Stimulated activated CD8-positive, alpha-beta memory T cell treated with anti-CD3 and anti-CD28 coated beads, Interleukin-15, amount 100 ng/mL, for 1 hour (primary cell): ENCODE results near the gene PAK1IP1.
"Not testable (repeated sequence)": the region's sequence is repeated elsewhere in the genome, so short reads cannot be mapped to it uniquely, and the experiment has no call there.

ENCODE experiments used
- DNase-seq: peaks from one replicate; pipeline ENCODE4 v3.0.0-alpha.2; 2020; ENCODE audit warnings: low read depth

The PAK1IP1 gene

DNA sequence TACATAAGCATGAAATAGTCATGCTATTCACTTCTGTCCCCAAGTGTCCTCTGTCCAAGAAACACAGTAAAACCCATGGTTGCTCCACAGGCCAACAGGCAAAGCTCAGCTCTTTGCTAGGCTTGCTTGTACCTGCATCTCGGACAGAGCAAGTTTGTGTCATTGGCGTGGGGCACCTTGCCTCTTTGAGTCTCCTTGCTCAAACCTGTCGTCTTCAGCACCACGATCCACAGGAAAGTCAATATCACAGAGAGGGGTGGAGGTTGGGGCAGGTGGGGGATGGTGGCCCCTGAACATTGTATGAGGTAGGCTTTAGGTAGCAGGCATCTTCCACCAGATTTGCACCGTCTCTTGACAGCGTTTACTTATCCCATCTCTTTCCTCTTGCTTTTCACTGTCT is 48.7 kb downstream of the PAK1IP1 start:
- no peak for DNase-seq

DNA sequence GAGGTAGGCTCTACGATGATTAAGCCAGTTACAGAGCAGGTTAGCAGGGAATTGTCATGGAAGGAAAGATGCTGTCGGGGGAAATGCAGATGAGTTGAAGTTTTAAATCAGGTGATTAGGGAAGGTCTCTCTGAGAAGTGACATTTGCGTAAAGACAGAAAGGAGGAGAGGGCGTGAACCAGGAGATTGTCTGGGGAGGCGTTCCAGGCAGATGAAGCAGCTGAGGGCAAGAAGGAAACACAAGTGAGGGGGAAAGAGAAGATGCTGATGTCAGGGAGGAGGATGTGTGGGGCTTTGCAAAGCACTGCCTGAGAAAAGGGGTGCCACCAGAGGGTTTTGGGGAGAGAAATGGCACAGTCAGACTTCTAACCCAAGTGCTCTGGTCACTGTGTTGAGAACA is 50.3 kb downstream of the PAK1IP1 start:
- DNase-seq, result no peak

DNA sequence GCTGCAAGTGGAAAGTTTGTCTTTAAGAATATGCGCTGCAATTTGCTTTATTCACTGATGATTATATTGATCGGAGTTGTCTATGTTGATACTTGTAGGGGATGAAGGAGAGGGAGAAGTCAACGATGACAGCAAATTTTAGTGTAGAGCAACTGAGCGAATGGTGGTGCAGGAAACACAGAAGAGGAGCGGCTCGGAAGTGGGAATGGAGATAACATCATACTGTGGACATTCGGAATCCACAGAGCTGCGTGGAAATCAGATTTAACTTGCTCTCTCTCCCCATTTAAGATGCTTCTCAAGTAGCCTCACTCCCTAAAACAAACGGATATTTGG is 52.1 kb downstream of the PAK1IP1 start:
- no peak for DNase-seq

DNA sequence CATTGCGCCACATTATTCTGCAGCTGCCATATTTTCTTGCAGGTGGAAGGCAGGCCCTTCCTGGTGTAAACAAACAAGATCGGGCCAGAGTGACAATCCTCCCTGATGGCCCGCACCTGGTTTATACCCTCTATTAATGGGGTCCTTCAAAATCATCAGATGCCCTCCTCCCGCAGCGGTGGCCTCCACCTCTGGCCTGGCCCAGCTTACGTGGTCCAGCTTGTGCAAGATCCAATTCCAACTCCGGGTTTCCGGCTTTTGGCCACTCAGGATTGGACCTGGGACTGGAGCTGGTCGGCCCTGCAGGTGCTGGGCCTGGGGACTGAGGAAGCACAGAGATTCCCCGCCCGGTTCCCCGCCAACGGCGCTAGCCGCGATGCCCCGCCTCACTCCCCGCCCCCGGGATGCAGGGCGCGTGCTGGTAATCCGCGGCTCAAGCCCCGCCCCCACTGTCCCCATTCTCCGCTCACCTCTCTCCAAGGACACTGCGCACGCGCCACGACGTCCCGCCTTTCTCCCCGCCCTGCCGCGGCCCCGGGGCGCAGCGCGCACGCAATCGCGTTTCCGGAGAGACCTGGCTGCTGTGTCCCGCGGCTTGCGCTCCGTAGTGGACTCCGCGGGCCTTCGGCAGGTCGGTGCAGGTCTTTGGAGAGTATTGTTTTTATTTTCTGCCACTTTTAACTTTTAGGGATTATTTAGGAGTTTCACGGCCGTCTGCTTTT is 52.6 kb downstream of the PAK1IP1 start, which contains the start of gene TMEM14B:
Gene TMEM14B, plus strand, starts transcription at position 555 of the 722 bp plus-strand sequence. CDS start 1,441 bp downstream, outside the sequence.
- DNase-seq, result peak; percentile 99

DNA sequence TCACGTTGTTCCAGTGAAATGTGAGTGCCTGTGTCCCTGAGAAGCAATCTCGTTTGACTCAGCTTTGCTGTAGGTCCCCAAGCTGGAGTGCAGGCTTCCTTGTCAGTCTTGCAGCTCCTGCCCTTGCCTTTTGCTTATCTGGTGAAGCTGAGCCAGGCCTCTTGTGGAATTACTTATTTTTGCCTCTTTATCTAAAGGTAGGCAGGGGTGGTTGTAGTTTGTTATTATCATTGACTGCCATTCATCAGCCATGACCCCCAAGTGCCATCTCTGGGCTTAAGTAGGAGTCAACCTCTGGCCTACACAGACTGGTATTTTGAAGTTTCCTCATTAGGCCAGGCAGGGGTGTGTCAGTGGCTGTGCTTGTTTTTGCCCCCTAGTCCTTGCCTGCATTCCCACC is 55.0 kb downstream of the PAK1IP1 start:
- no peak for DNase-seq

DNA sequence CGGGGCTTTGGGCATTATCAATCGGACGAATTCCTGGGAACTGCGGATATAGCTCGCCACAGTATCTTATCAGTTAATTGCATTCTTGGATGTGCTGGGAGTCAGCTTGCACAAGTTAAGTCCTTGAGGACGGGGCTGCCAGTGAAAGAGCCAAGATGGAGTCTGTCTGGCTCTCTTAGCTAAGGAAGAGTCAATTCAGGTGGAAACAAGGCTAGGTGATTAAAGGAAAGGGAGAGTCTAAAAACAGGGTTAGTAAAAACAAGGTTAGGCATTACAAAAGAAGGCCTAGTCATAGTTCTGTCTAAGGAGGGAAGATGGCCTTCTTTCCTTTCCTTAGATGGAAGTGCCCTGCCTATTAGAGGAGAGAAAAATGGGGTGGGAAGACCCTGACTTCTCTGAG is 55.8 kb downstream of the PAK1IP1 start:
- not testable (repeated sequence) for DNase-seq

DNA sequence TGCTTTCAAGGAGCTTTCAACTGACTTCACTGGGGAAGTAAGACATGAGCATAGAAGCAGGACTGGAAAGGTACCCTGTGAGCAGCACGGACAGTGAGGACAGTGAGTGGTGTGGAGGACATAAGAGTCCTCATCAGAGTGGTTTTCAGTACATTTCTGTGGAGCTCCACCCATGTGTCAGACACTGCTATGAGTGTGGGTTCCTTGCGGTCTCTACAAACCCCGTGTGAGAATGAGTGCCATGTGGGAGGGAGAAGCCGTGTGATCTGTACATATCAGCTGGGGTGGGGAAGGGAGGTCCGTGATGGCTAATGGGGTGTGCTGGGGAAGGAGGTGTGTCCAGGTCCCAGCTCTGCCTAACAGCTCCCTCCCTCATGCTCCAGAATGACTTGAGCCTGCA is 57.0 kb downstream of the PAK1IP1 start:
- not testable (repeated sequence) for DNase-seq

DNA sequence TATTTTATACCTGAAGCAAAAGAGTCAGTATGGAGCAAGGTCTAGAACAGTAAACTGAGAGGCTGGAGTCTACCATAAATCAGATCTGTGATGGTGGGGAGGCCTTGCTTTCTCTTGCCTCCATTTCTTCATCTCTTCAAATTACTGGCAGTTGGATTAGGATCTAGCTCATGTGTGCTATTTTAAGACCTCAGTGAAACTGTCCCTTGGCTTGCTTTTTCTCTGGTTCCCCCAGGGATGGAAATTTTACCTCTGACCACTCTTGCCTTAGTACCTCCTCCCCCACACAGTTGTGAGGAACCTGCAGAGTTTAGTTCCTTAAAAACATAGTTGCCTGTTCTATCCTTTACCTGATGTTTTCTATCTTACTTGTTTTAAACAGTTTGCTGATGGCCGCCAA is 61.3 kb downstream of the PAK1IP1 start:
- DNase-seq, result no peak
